NCI-H2196 treated with DMSO at 0.1 percent for 48 hours (cell line): ENCODE data around the gene PRMT2.
"Not testable (repeated sequence)": the region's sequence is repeated elsewhere in the genome, so short reads cannot be mapped to it uniquely, and the experiment has no call there.

Source experiments
- DNase-seq: peaks from one replicate; lab custom pipeline; 2025; ENCODE audit not compliant: unreplicated experiment; lab: John Stamatoyannopoulos, UW

PRMT2 gene

GRCh38 chr21:46667741-46668380, 32.4 kb downstream of the PRMT2 start:
- DNase-seq: no peak

GRCh38 chr21:46668381-46668780, 32.9 kb downstream of the PRMT2 start:
- no peak for DNase-seq

DNA sequence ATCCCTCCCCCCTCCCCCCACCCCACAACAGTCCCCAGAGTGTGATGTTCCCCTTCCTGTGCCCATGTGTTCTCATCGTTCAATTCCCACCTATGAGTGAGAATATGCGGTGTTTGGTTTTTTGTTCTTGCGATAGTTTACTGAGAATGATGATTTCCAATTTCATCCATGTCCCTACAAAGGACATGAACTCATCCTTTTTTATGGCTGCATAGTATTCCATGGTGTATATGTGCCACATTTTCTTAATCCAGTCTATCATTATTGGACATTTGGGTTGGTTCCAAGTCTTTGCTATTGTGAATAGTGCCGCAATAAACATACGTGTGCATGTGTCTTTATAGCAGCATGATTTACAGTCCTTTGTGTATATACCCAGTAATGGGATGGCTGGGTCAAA, 33.4 kb downstream of the PRMT2 start:
- not testable (repeated sequence) for DNase-seq

DNA sequence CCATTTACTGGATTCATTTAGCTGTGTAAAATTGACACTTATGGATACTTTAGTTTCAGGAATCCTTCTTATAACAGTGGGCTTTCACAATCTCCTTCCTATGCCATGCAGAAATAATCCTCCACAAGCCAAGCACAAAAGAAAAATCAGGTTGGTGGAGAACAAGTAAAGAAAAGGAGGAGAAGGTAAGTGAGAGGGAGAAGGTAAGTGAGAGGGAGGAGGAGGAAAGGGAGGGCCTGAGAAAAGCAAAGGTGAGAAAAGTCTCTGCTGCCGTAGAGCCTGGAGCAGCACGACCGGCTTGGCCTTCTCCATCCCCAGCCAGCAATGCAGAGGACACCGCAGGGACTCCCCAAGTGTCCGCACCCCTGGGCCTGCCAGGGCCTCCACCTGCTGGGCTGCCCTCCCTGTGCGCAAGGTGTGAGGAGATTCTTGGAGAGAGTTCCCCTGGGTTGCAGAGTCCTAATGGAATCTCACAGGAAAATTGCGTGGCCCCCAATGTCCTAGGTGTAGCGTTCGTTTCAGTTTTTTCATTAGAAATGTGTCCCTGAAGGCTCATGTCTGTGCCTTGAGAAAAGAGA, 39.0 kb downstream of the PRMT2 start:
- DNase-seq: no peak

- no peak for DNase-seq
These were observed 40.3 kb downstream of the PRMT2 start for GRCh38 chr21:46675595-46676280.

GRCh38 chr21:46676542-46676941, 41.1 kb downstream of the PRMT2 start:
- DNase-seq: not testable (repeated sequence)

GRCh38 chr21:46681593-46681992, 46.1 kb downstream of the PRMT2 start:
- not testable (repeated sequence) for DNase-seq

GRCh38 chr21:46698652-46699051, 63.2 kb downstream of the PRMT2 start:
- DNase-seq: not testable (repeated sequence)

- DNase-seq: not testable (repeated sequence)
These were observed 63.6 kb downstream of the PRMT2 start for GRCh38 chr21:46699104-46699503.
